ENCODE measurements around the gene CCDC201.
"Not testable (repeated sequence)": the region's sequence is repeated elsewhere in the genome, so short reads cannot be mapped to it uniquely, and the experiment has no call there.

Gene CCDC201

DNA sequence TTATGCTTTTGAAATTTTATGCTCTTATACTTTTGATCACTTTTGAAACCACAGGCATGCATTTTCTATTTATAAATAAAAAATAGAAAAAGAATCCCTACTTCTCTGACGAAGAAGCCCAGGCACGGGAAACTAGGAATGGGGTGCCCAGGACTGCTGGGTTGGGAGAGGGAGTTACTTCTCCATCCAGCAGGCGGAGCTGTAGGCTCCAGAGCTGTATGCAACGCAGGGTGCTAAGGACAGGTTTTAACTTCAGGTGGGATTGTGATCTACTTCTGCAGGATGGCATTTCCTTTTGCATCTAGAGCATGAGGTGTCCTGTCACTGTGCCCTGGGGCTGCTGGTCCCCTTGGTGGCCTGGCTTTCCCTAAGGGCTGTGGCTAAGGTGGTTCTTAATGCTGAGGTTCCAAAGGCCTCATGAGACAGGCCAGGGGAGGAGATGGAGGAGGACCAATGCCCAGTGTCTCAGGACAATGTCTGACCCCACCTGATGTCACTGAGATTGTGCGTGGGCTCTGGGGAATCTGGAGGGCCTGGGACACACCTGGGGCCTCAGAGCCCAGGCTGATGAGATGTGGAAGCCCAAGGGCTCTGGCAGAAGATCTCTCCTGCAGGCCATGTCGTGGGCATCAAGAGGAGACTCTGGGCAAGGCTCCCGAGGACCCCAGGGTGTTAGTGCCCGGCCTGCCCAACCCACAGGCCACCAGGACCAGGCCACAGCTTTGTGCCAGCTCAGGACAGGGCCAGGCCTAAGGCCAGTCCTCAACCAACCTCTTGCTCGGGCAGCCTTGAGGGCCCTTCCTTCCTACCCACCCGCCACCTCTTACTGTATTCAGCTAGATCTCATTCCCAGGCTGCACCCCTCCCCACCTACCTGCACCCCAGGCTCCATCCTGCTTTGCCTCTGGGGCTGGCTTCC lies 507 bp downstream of the CCDC201 start:
- no peak for DNase-seq

DNA sequence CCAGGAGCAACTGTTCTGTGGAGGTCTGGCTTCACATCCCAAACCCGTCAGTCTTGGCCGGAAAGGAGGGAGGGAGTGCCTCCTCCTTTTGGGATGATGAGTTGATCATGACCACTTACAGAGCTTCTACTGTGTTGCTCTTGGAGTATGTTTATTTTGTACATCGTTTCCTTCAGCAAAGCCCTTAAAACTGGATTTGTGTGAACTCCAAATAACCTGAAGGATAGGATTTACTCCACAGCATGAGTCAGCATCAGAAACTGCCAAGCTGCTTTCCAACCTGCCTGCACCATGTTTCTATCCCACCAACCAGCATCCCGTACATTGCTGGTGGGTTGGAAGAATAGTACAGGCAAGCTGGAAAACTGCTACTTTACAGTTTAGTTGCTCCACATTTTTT lies 3.5 kb downstream of the CCDC201 start:
- no peak for DNase-seq

DNA sequence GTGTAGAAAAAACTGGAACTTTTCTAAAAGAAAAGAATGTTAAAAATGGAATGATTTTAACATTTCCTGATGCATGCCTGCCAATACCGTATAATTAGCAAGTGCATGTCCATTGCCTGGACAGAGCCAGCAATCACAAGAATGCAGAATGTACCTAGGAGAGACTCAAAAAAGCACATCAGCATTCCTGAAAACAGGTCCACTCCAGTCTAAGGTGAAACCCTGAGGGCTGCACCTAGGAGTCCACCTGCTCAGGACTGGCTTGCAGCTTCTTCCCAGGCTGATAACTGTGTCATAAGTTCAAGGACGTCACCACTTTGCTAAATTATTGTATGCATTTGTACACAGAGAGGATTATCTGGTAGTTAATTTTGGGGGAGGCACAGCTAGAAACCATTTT lies 5.4 kb downstream of the CCDC201 start:
- DNase-seq, result no peak

DNA sequence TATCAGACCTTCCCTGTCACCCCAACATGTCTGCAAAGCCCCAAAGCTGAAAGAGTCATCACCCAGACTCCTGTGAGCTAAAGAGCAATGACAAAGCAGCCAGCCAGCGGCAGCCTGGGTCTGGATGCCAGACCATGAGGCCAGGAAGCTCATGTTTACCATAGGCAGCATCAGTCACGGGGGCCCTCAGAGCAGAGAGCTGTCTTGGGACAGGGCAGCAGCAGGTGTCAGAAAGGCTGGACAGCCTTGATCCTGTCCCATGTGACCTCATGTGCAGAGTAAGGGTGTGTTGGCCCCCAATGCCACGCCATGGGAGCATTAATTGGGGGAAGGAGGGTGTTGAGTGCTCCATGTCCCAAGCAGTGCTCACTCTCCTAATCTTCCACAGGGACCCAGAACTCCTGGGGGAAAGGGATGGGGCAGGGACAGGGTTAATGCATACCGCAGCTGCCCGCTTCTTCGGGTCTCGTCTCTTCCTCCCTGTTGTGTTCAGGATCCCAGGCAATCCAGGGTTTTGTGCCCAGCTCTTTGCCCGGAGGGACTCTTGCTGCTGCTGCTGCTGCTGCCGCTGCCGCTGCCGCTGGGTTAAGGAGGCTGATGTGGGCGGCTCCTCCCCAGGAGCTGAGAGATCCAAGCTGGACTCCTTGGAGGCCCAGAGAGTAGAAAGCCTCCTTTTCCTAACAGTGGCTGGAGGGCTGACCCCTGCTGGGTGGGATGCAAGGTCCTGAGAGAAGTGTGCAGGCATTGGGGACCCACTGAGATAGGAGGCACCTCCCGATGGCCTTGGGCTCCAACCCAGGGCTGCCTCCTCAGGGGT lies 7.1 kb downstream of the CCDC201 start:
- no peak for DNase-seq

DNA sequence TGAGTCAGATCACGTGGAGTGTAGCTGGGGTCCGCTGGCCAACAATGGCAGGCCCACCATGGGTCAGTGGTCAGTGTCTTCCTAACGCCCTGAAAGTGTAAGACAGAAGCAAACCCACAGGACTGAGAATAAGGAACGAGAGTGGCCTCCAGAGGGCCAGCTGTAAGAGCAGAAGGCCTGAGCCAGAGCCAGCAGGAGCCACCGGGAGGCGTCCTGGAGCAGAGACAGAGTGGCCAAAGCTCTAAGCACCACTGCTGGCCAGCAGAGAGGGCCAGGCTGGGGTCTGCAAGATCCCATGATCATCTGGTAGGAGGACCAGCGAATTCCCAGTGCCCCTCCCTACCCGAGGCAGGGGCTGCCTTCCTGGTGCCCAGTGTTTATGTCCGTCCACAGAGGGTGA lies 9.2 kb downstream of the CCDC201 start:
- no peak for DNase-seq

DNA sequence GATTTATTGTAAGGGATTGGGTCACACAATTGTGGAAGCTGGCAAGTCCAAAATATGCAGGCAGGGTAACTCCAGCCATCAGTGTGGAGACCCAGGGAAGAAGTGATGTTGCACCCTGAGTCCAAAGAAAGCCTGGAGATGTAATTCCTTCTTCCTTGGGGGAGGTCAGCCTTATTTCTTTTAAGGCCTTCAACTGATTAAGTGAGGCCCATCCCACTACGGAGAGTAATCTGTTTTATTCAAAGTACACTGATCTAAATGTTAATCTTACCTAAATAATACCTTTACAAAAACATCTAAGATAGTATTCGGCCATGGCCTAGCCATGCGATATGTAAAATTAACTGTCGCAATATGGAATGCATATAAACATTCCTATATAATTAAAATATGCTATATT lies 16.0 kb downstream of the CCDC201 start:
- not testable (repeated sequence) for DNase-seq

DNA sequence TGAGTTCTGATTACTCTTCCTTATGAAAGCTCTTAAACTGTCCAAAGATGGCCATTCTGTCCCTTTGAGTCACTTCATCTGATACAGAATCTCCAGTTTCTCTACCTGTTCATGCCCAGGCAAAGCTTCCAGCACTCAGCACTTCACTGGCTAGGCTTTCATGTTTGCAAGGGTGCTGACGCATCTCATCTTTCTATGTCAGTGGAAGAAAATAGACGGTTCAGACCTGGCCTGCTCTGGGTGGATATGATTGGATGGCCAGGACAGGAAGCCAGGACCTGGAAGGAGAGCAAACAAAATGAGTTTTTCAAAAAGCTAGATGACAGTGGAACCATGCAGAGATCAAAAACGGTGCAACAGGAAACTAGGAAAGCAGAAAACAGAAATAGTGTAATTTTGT lies 17.2 kb downstream of the CCDC201 start:
- DNase-seq, result not testable (repeated sequence)

DNA sequence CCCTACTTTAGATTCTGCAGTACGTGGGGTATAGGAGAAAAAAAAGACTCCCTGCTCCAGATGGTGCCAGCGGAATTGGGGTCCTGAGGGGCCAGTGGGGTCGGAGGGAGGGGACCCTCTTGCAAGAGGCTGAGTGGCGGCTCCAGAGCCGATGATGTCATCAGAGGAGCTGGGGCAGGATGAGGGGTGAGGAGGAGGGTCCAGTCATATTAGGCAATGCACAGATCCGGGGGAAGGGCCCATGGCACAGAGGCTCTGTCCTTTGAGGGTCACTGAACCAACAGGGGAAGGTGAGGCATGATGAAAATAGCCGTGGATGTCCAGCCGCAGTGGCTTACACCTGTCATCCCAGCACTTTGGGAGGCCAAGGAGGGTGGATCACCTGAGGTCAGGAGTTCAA lies 19.4 kb downstream of the CCDC201 start:
- not testable (repeated sequence) for DNase-seq

DNA sequence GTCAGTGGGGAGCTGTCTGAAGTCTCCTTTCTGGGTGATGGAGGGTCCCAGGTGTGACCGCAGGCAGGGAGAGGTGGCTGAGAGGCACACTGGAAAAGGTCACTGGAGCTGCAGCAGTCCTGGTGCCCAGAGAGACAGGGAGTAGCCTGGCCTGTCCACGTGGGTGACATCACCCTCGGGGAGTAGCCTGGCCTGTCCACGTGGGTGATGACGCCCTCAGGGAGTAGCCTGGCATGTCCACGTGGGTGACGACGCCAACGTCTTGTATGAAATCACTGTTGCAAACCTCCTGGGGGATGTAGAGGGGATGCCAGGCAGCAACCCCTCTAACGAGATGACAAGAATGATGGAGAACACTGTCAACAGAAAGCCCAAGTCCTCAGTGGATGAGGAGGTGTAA lies 19.9 kb downstream of the CCDC201 start:
- DNase-seq, result not testable (repeated sequence)

DNA sequence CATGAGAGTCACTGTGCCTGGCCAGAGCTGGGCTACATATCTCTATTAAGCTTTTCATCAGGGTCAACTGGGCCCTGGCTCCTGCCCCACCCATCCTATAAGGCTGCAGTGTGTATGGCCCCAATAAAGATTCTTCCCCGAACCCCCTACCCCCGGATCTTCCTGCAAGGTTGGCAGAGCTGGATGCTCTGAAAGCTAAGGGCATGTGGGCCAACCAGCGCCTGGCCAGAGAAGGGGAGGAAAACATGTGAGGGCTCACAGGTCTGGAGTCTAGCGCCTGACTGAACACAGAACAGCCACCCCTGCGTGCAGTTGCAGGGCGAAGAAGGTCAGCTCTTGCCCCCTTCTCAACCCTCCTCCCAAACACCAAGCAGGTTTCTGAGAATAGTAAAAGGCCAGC lies 24.1 kb downstream of the CCDC201 start:
- DNase-seq, result not testable (repeated sequence)

DNA sequence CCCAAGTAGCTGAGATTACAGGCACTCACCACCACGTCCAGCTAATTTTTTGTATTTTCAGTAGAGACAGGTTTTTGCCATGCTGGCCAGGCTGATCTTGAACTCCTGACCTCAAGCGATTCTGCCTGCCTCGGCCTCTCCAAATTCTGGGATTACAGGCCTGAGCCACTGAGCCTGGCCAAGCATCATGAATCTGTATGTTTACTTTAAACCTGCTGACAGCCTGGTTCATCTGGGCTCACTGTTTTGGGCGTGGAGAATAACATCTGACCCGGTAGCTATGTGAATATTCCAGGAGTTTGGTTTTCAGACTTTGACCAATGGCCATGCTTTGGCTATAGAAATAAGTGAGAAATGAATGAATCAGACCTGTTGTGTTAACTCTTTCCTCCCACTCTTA lies 26.3 kb downstream of the CCDC201 start:
- not testable (repeated sequence) for DNase-seq

DNA sequence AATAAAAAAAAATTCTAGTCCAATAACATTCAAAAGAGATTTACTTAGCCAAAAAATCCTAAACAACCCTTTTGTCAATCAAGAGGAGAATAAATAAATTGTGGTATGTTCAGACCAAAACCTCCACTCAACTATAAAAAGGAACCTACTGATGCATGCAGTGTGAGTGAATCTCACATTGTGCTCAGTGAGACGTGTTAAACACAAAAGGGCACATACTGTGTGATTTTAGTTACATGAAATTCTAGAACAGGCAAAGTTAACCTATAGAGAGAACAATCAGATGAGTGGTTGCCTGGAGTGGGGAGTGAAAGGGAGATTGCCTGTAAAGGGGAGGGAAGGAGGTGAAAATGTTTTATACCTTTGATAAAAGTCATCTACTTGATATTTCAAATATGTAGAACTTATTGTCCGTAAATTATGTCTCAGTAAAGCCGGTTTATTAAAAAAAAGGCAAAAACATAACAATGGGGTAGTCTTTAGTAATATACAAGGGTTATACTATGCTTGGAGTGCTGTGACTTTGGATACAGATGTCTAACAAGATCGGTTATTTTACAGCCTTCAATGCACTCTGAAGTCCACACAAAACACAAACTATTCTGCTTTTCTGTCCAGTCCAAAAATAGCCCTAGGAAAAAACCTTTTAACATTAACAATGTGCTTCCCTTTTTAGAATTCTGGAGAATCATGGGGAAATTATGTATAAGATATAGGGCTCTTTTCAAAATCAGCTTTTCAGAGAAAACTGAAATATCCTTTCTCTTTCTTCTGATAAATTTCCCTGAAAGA lies 30.8 kb downstream of the CCDC201 start:
- not testable (repeated sequence) for DNase-seq

DNA sequence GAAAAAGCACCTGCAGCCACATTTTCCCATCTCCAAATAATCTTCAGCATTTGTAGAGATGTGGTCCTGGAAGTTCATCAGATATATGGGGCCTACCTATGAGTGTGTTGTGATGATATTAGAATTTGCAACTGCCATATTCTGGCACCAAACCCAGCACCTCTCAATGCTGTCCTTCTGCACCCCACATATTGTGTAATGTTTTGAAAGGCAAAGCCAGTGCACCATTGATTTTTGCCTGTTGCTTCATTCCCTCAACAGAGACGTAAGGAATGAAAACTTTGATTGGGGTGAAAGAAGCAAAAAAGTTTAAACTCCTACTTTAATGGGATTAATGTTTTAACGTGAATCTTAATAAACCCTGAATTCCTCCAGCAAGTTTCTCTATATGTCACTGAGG lies 34.0 kb downstream of the CCDC201 start:
- DNase-seq, result not testable (repeated sequence)

DNA sequence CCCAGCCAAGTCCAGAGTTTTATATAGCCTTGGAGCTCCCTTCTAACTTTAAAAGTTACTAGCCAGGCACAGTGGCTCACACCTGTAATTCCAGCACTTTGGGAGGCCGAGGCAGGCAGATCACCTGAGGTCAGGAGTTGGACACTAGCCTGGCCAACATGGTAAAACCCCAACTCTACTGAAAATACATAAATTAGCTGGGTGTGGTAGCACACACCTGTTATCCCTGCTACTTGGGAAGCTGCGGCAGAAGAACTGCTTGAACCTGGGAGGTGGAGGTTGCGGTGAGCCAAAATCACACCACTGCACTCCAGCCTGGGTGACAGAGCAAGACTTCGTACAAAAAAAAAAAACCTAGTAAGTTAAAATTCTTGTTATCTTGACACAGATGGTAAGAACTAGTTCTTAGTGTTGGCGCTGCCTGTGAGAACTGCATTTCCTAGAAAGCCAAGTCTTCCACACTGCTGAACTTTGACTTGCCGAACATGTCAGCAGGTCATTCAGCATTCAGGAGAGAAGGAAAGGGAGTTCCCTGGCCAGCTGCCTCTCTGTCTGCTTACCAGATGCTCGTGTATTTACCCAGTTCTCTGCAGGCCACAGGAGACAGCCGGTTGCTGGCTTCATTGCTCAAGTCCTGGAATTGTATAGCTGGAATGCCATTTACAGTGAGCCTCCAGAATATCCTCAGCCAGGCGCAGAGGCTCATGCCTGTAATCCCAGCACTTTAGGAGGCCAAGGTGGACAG lies 40.3 kb downstream of the CCDC201 start:
- not testable (repeated sequence) for DNase-seq

DNA sequence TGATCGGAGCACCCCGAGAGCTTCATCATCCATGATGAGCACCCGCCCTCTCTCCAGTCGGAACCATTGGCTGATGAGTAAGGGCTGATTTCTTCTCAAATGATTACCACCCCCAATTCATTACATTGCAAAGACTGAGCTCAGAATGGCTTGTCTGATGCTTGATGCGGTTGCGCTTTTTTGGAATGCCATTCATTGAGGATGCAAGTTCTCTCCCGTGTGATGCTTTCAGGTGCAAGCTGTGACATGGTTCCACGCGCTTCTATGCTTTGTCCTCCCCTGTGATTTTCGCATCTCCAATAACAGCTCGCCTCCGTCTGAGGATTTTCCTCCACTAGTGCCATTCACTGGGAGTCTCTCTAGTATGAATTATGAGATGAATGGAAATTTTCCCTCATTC lies 43.0 kb downstream of the CCDC201 start:
- DNase-seq, result not testable (repeated sequence)

DNA sequence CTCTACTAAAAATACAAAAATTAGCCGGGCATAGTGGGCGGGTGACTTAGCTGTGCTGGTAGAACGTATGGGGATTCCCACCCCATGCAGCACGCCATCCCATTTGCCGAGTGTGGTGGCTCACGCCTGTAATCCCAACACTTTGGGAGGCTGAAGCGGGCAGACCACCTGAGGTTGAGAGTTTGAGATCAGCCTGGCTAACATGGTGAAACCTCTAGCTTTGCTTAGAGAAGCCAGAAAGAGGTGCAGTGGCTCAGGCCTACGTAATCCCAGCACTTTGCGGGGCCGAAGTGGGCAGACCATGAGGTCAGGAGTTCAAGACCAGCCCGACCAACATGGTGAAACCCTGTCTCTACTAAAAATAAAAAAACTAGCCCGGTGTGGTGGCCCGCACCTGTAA lies 45.2 kb downstream of the CCDC201 start:
- DNase-seq, result not testable (repeated sequence)

DNA sequence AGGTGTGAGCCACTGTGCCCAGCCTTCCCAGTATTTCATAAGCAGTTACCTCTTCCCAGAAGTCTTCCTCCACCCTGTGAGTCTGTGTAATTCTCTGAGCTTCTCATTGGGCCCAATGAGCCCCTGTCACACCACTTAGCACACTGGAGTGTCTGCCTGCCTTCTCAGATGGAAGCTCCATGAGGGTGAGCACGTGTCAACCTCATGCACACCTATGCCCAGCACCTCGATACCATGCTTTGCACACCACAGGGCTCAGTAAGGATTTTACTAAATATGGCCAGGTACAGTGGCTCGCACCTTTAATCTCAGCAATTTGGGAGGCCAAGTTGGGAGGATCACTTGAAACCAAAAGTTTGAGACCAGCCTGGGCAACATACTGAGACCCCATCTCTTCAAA lies 46.3 kb downstream of the CCDC201 start:
- not testable (repeated sequence) for DNase-seq

DNA sequence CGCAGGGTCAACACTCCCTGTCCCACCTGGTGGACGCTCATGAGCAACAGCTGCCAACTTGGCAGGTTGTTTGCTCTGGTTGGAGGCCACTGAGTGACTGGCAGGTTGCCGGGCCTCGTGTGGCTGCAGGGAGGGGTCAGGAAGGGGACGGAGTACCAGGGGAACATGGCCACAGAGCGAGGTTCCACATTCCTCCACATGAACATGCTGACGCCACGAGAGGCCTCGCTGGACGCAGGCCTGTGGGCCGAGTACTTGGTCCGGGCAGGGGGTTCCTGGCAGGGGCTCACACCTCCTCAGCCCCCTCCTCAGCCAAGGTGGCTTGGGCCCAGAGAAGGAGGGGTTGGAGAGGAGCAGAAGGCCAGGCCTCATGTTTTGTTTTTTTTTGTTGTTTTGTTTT lies 54.1 kb downstream of the CCDC201 start:
- not testable (repeated sequence) for DNase-seq

DNA sequence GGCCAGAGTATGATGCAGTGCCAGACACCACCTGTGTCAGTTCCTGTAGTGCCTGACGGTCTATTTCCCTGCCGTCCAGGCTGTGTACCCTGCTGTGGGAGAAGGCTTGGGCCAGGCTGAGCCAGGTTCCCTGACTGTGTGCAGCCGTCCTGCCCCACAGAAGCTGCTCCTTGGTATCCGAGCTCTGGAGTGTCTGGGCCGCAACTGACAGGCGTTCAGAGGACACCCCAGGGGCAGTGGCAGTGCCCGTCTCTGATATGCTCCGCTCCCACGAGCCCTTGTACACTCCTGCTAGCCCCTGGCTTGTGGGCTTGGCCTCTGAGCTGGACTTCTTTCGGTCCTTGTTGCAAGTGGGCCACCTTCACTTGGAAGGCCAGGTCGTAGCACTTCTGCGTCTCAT lies 55.0 kb downstream of the CCDC201 start:
- not testable (repeated sequence) for DNase-seq

DNA sequence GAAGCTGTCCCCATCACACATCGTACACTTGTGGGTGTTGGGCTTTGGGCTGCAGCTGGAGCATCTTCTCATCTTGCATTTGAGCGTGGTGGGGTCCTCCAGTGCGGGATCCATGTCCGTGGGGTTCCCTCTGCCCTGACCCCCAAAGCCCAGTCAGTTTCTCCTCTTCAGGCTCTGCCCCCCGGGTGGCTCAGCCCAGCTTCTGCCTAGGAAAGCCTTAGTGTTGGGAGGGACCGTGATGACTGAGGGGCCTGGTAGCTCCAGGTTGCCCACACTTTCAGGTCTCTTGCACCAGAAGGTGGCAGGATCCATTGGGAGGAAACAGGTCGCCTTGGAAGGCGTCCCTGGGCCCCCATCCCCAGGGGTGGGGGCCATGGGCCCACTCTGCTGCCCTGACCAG lies 55.9 kb downstream of the CCDC201 start:
- DNase-seq, result not testable (repeated sequence)

DNA sequence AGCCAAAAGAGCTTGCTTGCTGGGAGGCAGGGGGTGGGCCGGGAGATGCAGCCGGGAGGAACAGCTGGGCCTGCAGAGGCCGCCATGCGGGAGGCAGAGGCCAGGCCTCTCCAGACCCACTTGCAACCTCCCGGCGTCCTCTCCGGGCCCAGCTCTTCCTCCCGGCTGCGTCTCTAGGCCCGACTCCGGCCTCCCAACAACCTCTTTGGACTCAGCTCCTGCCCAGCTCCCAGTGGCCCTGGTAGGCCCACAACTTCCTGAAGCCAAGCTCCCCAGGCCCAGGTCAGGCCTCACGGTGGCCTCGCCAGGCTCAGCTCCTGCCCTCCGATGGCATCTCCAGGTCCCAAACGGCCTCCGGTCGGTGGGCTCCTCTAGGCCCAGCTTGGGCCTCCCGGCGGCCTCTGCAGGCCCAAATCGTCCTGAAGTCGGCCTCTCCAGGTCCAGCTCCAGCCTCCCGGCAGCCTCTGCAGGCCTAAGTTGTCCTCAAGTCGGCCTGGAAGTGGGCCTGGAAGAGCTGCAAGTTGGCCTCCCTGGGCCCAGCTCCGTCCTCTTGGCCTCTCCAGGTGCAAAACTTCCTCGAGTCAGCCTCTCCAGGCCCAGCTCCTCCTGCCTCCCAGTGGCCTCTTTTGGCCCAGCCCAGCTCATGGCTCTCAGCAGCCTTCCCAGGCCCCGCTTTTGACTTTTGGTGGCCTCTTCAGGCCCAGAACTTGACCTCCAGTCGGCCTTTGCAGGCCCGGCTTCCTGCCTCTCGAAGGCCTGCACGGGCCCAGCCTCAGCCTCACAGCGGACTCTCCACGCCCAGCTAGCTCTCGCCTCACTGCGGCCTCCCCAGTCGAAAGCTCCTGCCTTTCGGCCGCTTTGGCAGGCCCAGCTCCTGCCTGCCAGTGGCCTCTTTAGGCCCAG lies 58.4 kb downstream of the CCDC201 start:
- not testable (repeated sequence) for DNase-seq
